GM11168 (cell line): ENCODE results near the gene MED13L.
"Not testable (repeated sequence)": the region's sequence is repeated elsewhere in the genome, so short reads cannot be mapped to it uniquely, and the experiment has no call there.

ENCODE experiments used
- in situ Hi-C: fragments of 300-500 bp; cut with MboI; formaldehyde crosslinking; loops from one replicate; pipeline ENCODE4 v1.12.0; 2022; ENCODE audit warnings: low sequenced_read_pairs; ENCODE audit not compliant: unreplicated experiment

Gene MED13L

GRCh38 chr12:116304621-116305020 is 27.1 kb upstream of the MED13L start:
- in situ Hi-C loops, result no loop called here

- in situ Hi-C loops, result no loop called here
Observed at GRCh38 chr12:116303929-116304328, 26.4 kb upstream of the MED13L start.

- in situ Hi-C loops, result no loop called here
Observed at GRCh38 chr12:116303066-116303465, 25.6 kb upstream of the MED13L start.

- in situ Hi-C loops, result no loop called here
Observed at GRCh38 chr12:116302166-116303058, 24.9 kb upstream of the MED13L start.

- in situ Hi-C loops, result no loop called here
Observed at GRCh38 chr12:116301621-116302020, 24.1 kb upstream of the MED13L start.

- in situ Hi-C loops, result no loop called here
Observed at GRCh38 chr12:116299665-116300328, 22.3 kb upstream of the MED13L start.

- in situ Hi-C loops, result no loop called here
Observed at GRCh38 chr12:116299064-116299463, 21.6 kb upstream of the MED13L start.

- in situ Hi-C loops, result no loop called here
Observed at GRCh38 chr12:116298578-116298977, 21.1 kb upstream of the MED13L start.

- in situ Hi-C loops, result no loop called here
Observed at GRCh38 chr12:116297224-116297834, 19.8 kb upstream of the MED13L start.

GRCh38 chr12:116295327-116296263 is 18.1 kb upstream of the MED13L start:
- in situ Hi-C loops, result no loop called here

GRCh38 chr12:116294454-116295165 is 17.1 kb upstream of the MED13L start:
- in situ Hi-C loops, result no loop called here

GRCh38 chr12:116293687-116294453 is 16.4 kb upstream of the MED13L start:
- in situ Hi-C loops, result no loop called here

GRCh38 chr12:116291218-116291617 is 13.7 kb upstream of the MED13L start:
- in situ Hi-C loops, result no loop called here

- in situ Hi-C loops, result no loop called here
Observed at GRCh38 chr12:116288735-116289134, 11.2 kb upstream of the MED13L start.

- in situ Hi-C loops, result no loop called here
Observed at GRCh38 chr12:116287842-116288301, 10.4 kb upstream of the MED13L start.

- in situ Hi-C loops, result no loop called here
Observed at GRCh38 chr12:116284396-116284795, 6.9 kb upstream of the MED13L start.

GRCh38 chr12:116283881-116284280 is 6.4 kb upstream of the MED13L start:
- in situ Hi-C loops, result not testable (repeated sequence)

GRCh38 chr12:116282371-116283286 is 5.1 kb upstream of the MED13L start:
- in situ Hi-C loops, result no loop called here
